ENCODE measurements around the gene TBPL1.

The TBPL1 gene

GRCh38 chr6:134000443-134000842, 47.4 kb downstream of the TBPL1 start:
- intact Hi-C loops (cut with DNase I): no loop called here
- DNase-seq: no peak

- intact Hi-C loops (cut with DNase I): no loop called here
- DNase-seq: no peak
Observed at GRCh38 chr6:134002821-134003220, 49.8 kb downstream of the TBPL1 start.

GRCh38 chr6:134003542-134003951, 50.5 kb downstream of the TBPL1 start:
- no peak for DNase-seq
- intact Hi-C loops (cut with DNase I): no loop called here

GRCh38 chr6:134004714-134005113, 51.7 kb downstream of the TBPL1 start:
- DNase-seq: no peak
- intact Hi-C loops (cut with DNase I): no loop called here

- DNase-seq: no peak
- intact Hi-C loops (cut with DNase I): no loop called here
Observed at GRCh38 chr6:134005800-134006199, 52.8 kb downstream of the TBPL1 start.

- DNase-seq: no peak
- intact Hi-C loops (cut with DNase I): no loop called here
Observed at GRCh38 chr6:134007077-134007476, 54.1 kb downstream of the TBPL1 start.

- intact Hi-C loops (cut with DNase I): no loop called here
- no peak for DNase-seq
Observed at GRCh38 chr6:134009876-134010275, 56.9 kb downstream of the TBPL1 start.

- intact Hi-C loops (cut with DNase I): no loop called here
- no peak for DNase-seq
Observed at GRCh38 chr6:134010400-134010799, 57.4 kb downstream of the TBPL1 start.

- no peak for DNase-seq
- intact Hi-C loops (cut with DNase I): no loop called here
Observed at GRCh38 chr6:134010974-134011373, 58.0 kb downstream of the TBPL1 start.

GRCh38 chr6:134014588-134015137, 61.6 kb downstream of the TBPL1 start:
- DNase-seq: no peak
- intact Hi-C loops (cut with DNase I): no loop called here

- intact Hi-C loops (cut with DNase I): no loop called here
- no peak for DNase-seq
Observed at GRCh38 chr6:134015719-134016557, 62.9 kb downstream of the TBPL1 start.

- no peak for DNase-seq
- intact Hi-C loops (cut with DNase I): no loop called here
Observed at GRCh38 chr6:134016558-134016814, 63.5 kb downstream of the TBPL1 start.

GRCh38 chr6:134020071-134020470, 67.0 kb downstream of the TBPL1 start:
- DNase-seq: no peak
- intact Hi-C loops (cut with DNase I): no loop called here

- intact Hi-C loops (cut with DNase I): no loop called here
- no peak for DNase-seq
Observed at GRCh38 chr6:134020543-134020942, 67.5 kb downstream of the TBPL1 start.

GRCh38 chr6:134020968-134021367, 67.9 kb downstream of the TBPL1 start:
- DNase-seq: no peak
- intact Hi-C loops (cut with DNase I): no loop called here

- DNase-seq: no peak
- intact Hi-C loops (cut with DNase I): no loop called here
Observed at GRCh38 chr6:134021396-134022122, 68.5 kb downstream of the TBPL1 start.

- DNase-seq: no peak
Observed at GRCh38 chr6:134022650-134023049, 69.6 kb downstream of the TBPL1 start.

GRCh38 chr6:134026597-134026996, 73.6 kb downstream of the TBPL1 start:
- intact Hi-C loops (cut with DNase I): no loop called here
- DNase-seq: no peak

More at GRCh38 chr6:134022650-134023049, 69.6 kb downstream of the TBPL1 start:
- intact Hi-C loops (cut with DNase I): no loop called here

GRCh38 chr6:134028438-134028837, 75.4 kb downstream of the TBPL1 start:
- intact Hi-C loops (cut with DNase I): no loop called here
- DNase-seq: no peak

- intact Hi-C loops (cut with DNase I): no loop called here
- no peak for DNase-seq
Observed at GRCh38 chr6:134029495-134030455, 76.8 kb downstream of the TBPL1 start.

All from posterior cingulate gyrus (tissue), 11 donors.